HepG2 (cell line): ENCODE measurements around the gene PDRG1. TPM values are rescaled to one million over a fixed set of nuclear protein-coding genes. Genes with fewer than 3 reads are reported as not detected.

Experiments
- ATAD3A ChIP-seq: sonication (generic); formaldehyde crosslinking; IDR thresholded peaks from 2 replicates; pipeline ENCODE4 v1.4.0; 2020; ENCODE audit warnings: missing genetic modification reagents
- ATF5 ChIP-seq: sonication (generic); formaldehyde crosslinking; IDR thresholded peaks from 2 replicates; pipeline ENCODE4 v1.4.0; 2020; ENCODE audit warnings: mild to moderate bottlenecking, low read depth, missing genetic modification reagents
- EP300 ChIP-seq, 3 experiments: sonication (generic) in 1 of 3; formaldehyde crosslinking in 1 of 3; IDR thresholded peaks; 2 replicates each; pipeline versions ENCODE4 v1.5.1 to v1.6.1; 2011 to 2020; ENCODE audit warnings: low read depth in 2 of 3, low read length in 2 of 3, borderline replicate concordance in 1 of 3, improper control_type of control experiment in 1 of 3, mild to moderate bottlenecking in 1 of 3, missing genetic modification reagents in 1 of 3, moderate library complexity in 1 of 3
- IRX3 ChIP-seq: sonication (generic); formaldehyde crosslinking; IDR thresholded peaks from 2 replicates; pipeline ENCODE4 v1.8.1; 2023; ENCODE audit warnings: mild to moderate bottlenecking, low read depth, missing genetic modification reagents, borderline replicate concordance
- KAT2B ChIP-seq: fragments of 150-350 bp; IDR thresholded peaks from 2 replicates; pipeline ENCODE4 v1.6.1; 2014; ENCODE audit warnings: low read depth, low read length, borderline replicate concordance
- KDM2A ChIP-seq: sonication (generic); formaldehyde crosslinking; IDR thresholded peaks from 2 replicates; pipeline ENCODE4 v1.4.0; 2020; ENCODE audit warnings: low read depth, missing genetic modification reagents, borderline replicate concordance
- KMT2B ChIP-seq: IDR thresholded peaks from 2 replicates; pipeline ENCODE4 v1.6.1; 2016; ENCODE audit warnings: missing genetic modification reagents, missing compliant biosample characterization
- RXRB ChIP-seq: IDR thresholded peaks from 2 replicates; pipeline ENCODE4 v1.6.1; 2016; ENCODE audit warnings: borderline replicate concordance, missing genetic modification reagents, missing compliant biosample characterization
- SP4 ChIP-seq: sonication (generic); formaldehyde crosslinking; IDR thresholded peaks from 2 replicates; pipeline ENCODE4 v1.8.1; 2023; ENCODE audit warnings: mild to moderate bottlenecking, missing genetic modification reagents
- TCF7L2 ChIP-seq: IDR thresholded peaks from 2 replicates; pipeline ENCODE4 v1.6.1; 2011; ENCODE audit warnings: mild to moderate bottlenecking, low read depth, low read length, moderate library complexity
- TIGD3 ChIP-seq: sonication (generic); formaldehyde crosslinking; IDR thresholded peaks from 2 replicates; pipeline ENCODE4 v1.5.1; 2020; ENCODE audit warnings: mild to moderate bottlenecking, missing genetic modification reagents, borderline replicate concordance
- ZNF280B ChIP-seq: sonication (generic); formaldehyde crosslinking; IDR thresholded peaks from 2 replicates; pipeline ENCODE4 v1.5.0; 2020; ENCODE audit warnings: missing genetic modification reagents, mild to moderate bottlenecking, borderline replicate concordance
- ZNF318 ChIP-seq: sonication (generic); formaldehyde crosslinking; IDR thresholded peaks from 2 replicates; pipeline ENCODE4 v1.4.0; 2020; ENCODE audit warnings: mild to moderate bottlenecking, missing genetic modification reagents
- ZNF558 ChIP-seq: sonication (generic); formaldehyde crosslinking; IDR thresholded peaks from 2 replicates; pipeline ENCODE4 v1.9.0; 2022; ENCODE audit warnings: mild to moderate bottlenecking, missing genetic modification reagents, borderline replicate concordance
- ZNF749 ChIP-seq: sonication (generic); formaldehyde crosslinking; IDR thresholded peaks from 2 replicates; pipeline ENCODE4 v1.8.0; 2022; ENCODE audit warnings: mild to moderate bottlenecking, missing genetic modification reagents, moderate library complexity, borderline replicate concordance
- polyA plus RNA-seq, 8 experiments: library from polyadenylated mRNA; depleted of rRNA in 3 of 8; stranded (reverse) in 7 of 8; unstranded in 1 of 8; fragments of >200 nt; fragmentation: Illumina TruSeq in 4 of 8; extraction: Trizol in 4 of 8; gene quantifications; 2 replicates each; pipeline versions ENCODE4 v1.2.1 to v1.2.3, GENCODE V29; 2011 to 2016; ENCODE audit warnings: low read depth in 4 of 8, missing spikeins in 1 of 8, mixed read lengths in 1 of 8; ENCODE audit not compliant: insufficient read depth in 1 of 8
- total RNA-seq, 5 experiments: library from RNA; depleted of rRNA; stranded (reverse); fragments of >200 nt; fragmentation: Illumina TruSeq; extraction: Trizol; gene quantifications; 2 replicates each; pipeline ENCODE4 v1.2.3, GENCODE V29; 2016; ENCODE audit warnings: low read depth in 1 of 5

Gene PDRG1
- total and polyA plus RNA-seq, 2 of the 13 experiments (the other 11 are each of a cell fraction or from before 2014, with no cell fraction given), result 16.6 to 18.0 TPM

DNA sequence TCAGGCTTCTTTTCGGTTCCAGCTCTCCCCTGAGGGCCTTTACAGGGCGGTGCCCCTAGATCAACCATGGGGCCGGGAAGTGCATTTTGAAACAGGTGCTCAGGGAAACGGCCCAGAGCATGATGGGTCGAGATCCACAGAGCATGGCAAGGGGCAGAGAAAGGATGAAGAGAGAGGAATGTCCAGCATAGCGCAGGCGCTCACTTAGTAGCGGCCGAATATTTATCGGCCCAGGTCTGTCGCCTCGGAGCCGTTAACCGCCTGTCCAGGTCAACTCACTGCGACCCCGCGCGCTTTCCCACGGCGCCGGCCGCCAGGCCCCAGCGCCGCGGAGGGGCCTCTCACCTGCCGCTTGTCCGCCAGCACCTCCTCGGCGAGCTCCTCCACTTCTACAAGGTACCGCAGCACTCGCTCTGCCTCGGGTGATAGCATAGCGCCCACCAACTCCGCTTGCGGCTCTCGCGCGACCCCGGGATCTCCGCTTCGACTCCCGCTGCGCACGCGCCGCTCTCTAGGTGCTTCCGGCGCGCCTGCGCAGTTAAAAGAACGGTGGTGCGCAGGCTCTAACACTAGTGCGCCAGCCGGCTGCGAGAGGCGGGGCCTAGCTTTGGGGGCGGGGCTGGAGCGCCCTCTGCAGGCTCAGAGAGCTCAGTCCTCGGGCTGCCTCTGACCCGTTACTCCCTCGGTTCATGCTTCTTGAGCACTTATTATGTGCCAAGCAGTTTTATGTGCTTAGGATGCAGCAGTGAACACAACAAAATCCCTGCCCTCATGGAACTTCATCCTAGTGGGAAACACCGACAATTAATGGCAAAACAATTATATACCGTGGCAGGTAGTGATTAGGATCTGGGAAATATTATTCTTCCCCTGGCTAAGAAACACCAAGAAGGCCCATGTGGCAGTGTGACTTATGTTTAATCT lies at the start of gene PDRG1 (continued):
- TF ChIP-seq ZNF280B, result peak; percentile 99
- TF ChIP-seq ZNF318 (CRISPR knock-in tag), result 0 out of 2 replicates have a peak, but pooled peaks have one; percentile 13
- TF ChIP-seq EP300 (IDR thresholded peaks at IDR 0.05; ENCODE audit: low read depth in 2 of 2, low read length in 2 of 2), result 0 out of 4 replicates have a peak, but pooled peaks have one; percentile 3 to 4
- no peak for TF ChIP-seq EP300 (CRISPR knock-in tag; IDR thresholded peaks at IDR 0.05; ENCODE audit: borderline replicate concordance)
- TF ChIP-seq RXRB, result peak; percentile 74
- TF ChIP-seq ZNF749 (CRISPR knock-in tag), result 0 out of 2 replicates have a peak, but pooled peaks have one; percentile 22
- no peak for TF ChIP-seq TCF7L2
- no peak for TF ChIP-seq IRX3 (CRISPR knock-in tag)
- peak; percentile 94 for TF ChIP-seq SP4 (CRISPR knock-in tag)
- peak; percentile 90 for TF ChIP-seq KMT2B
- no peak for TF ChIP-seq KAT2B
- no peak; the same call in 1 of the 2 replicates for TF ChIP-seq TIGD3
- peak; percentile 86; the same call in 1 of the 2 replicates for TF ChIP-seq ZNF558 (CRISPR knock-in tag)
- peak; percentile 97 for TF ChIP-seq KDM2A (CRISPR knock-in tag)
- TF ChIP-seq ATF5 (CRISPR knock-in tag), result no peak
- TF ChIP-seq ATAD3A (CRISPR knock-in tag), result no peak
